SK-N-MC (cell line): Measurements from ENCODE around the gene LRRFIP2.
"Not testable (repeated sequence)": the region's sequence is repeated elsewhere in the genome, so short reads cannot be mapped to it uniquely, and the experiment has no call there.

Source experiments
- EZH2 ChIP-seq: fragments of 200-600 bp; sonication (generic); IDR thresholded peaks from one replicate; pipeline ENCODE4 v1.6.1; 2017; ENCODE audit warnings: antibody characterized with exemption
- FOXP2 ChIP-seq: optimal IDR thresholded peaks from 2 replicates; pipeline ENCODE3; 2011; ENCODE audit warnings: mild to moderate bottlenecking, moderate library complexity; ENCODE audit not compliant: insufficient read depth; ENCODE audit errors: extremely low read length, control extremely low read depth
- POLR2AphosphoS5 ChIP-seq: IDR thresholded peaks from 2 replicates; pipeline ENCODE4 v1.6.1; 2012; ENCODE audit warnings: mild to moderate bottlenecking, low read depth, low read length, borderline replicate concordance

DNA sequence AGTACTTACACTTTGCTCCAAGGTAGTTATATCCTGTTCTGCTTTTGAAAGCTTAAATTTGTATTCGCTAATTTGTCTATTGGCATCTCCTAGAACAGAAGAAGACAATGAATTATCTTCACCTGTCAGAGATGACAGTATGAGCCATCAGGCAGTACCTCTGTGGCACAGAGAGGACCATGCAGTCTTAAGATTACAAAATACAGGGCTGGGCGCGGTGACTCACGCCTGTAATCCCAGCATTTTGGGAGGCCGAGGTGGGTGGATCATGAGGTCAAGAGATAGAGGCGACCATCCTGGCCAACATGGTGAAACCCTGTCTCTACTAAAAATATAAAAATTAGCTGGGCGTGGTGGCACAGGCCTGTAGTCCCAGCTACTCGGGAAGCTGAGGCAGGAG, 119.3 kb downstream of the LRRFIP2 start:
- TF ChIP-seq EZH2, POLR2AphosphoS5, FOXP2: not testable (repeated sequence)
